ENCODE data around the gene SRGAP3. TPM values are rescaled to one million over a fixed set of nuclear protein-coding genes. Genes with fewer than 3 reads are reported as not detected.
A peak's percentile ranks its signal among the peaks of the same experiment; 100 is the strongest.

The SRGAP3 gene
- total RNA-seq, 4 donors from 2014 or later = 14.7 to 58.9 (median 18.7) TPM

GRCh38 chr3:9036404-9037131, 212.9 kb downstream of the SRGAP3 start:
- H3K9me3 ChIP-seq = no peaks in the 10 kb centered on the region
- intact Hi-C loops (cut with DNase I) = no loop called here
- peak in 1 of 2 donors; percentile 12 for DNase-seq
- TF ChIP-seq POLR2A (IDR thresholded peaks at IDR 0.05) = no peak
- no peak for TF ChIP-seq CTCF (IDR thresholded peaks at IDR 0.05)
- 59 to 61% methylated on average over 9 of the region's 9 CpGs for WGBS, 2 donors
- no peaks in the 10 kb centered on the region for H3K27me3 ChIP-seq
- no peak overlapping the region for H3K27ac ChIP-seq
- H3K4me1 ChIP-seq = no peaks in the 10 kb centered on the region
- H3K36me3 ChIP-seq = no peaks in the 10 kb centered on the region
- H3K4me3 ChIP-seq (replicated peaks in 1 of 3) = no peak overlapping the region

DNA sequence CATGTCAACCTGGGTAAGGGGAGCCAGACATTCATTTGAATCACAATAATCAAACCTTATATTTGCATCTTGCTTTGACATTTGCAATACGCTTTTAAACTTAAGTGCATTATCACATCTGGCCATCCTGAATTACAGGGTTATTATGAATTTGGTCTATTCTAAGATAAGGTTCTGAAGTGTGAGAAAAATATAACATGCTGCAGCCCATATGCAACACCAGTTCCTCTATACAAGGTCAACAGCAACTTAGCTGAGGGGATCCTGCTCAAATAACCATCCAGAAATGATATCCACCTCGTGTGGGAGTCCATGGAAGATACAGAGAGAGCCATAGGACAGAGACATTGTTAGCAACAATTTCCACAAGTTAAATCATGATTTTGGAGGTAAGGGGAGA, 213.5 kb downstream of the SRGAP3 start:
- Histone ChIP-seq H3K9me3 (no peaks in the 10 kb centered on the region), H3K36me3 (no peaks in the 10 kb centered on the region), H3K4me3 (replicated peaks in 1 of 3) (no peak overlapping the region), H3K27ac (no peak overlapping the region), H3K27me3 (no peaks in the 10 kb centered on the region), H3K4me1 (no peaks in the 10 kb centered on the region)
- intact Hi-C loops (cut with DNase I) = no loop called here
- TF ChIP-seq POLR2A (IDR thresholded peaks at IDR 0.05) (no peak), CTCF (IDR thresholded peaks at IDR 0.05) (no peak)
- DNase-seq = no peak
- 83 to 87% methylated on average over 2 of the region's 2 CpGs for WGBS, 2 donors

DNA sequence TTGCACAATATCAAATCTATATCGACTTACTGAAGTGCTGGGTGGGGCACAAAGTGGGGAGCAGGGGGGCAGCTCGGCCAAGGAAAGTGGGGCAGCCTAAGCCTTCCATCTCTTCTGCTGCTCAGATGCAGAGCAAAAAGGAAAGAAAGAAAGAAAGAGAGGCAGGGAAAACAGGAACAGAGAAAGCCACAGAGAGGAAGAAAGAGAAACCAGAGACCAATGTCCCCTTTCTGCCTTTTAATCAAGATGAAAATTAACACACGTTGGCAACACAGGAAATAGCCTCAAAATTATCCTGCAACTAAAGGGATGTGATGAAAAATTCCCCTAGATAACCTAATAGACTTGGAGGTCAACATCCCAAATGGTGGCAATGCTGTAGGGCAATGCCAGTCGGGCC, 214.0 kb downstream of the SRGAP3 start:
- H3K4me1 ChIP-seq = no peaks in the 10 kb centered on the region
- DNase-seq = no peak
- no peaks in the 10 kb centered on the region for H3K36me3 ChIP-seq
- intact Hi-C loops (cut with DNase I) = no loop called here
- H3K9me3 ChIP-seq = no peaks in the 10 kb centered on the region
- H3K27ac ChIP-seq = no peak overlapping the region
- WGBS, 2 donors = 69 to 71% methylated on average over 4 of the region's 4 CpGs
- TF ChIP-seq POLR2A (IDR thresholded peaks at IDR 0.05) (no peak), CTCF (IDR thresholded peaks at IDR 0.05) (no peak)
- no peak overlapping the region for H3K4me3 ChIP-seq (replicated peaks in 1 of 3)
- no peaks in the 10 kb centered on the region for H3K27me3 ChIP-seq

DNA sequence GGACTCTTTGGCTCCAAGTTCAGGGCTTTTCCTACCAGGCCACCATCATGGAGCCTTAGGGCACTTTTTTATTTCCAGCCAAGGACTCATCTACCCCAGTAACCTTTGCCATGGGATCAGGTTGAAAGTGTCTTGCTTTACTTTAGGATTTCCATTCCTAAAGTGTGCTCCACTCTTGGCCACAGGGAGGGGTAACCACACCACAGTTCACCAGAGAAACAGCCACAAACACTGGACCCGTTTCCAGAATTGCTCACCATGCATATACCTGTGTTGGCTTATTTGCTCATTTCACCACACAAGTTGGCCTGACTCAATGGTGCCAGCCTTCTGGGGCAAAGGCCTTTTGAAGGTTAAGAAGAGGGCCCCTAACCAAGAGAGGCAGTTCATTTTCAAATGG, 215.6 kb downstream of the SRGAP3 start:
- intact Hi-C loops (cut with DNase I) = no loop called here
- 79 to 93% methylated on average over 1 of the region's 1 CpG for WGBS, 2 donors
- Histone ChIP-seq H3K36me3 (no peaks in the 10 kb centered on the region), H3K4me3 (replicated peaks in 1 of 3) (no peak overlapping the region), H3K4me1 (peaks cover 0 to under 1% of the 10 kb centered on the region in 2 donors), H3K27me3 (no peaks in the 10 kb centered on the region), H3K9me3 (no peaks in the 10 kb centered on the region), H3K27ac (no peak overlapping the region)
- TF ChIP-seq CTCF (IDR thresholded peaks at IDR 0.05) (no peak), POLR2A (IDR thresholded peaks at IDR 0.05) (no peak)
- no peak for DNase-seq

DNA sequence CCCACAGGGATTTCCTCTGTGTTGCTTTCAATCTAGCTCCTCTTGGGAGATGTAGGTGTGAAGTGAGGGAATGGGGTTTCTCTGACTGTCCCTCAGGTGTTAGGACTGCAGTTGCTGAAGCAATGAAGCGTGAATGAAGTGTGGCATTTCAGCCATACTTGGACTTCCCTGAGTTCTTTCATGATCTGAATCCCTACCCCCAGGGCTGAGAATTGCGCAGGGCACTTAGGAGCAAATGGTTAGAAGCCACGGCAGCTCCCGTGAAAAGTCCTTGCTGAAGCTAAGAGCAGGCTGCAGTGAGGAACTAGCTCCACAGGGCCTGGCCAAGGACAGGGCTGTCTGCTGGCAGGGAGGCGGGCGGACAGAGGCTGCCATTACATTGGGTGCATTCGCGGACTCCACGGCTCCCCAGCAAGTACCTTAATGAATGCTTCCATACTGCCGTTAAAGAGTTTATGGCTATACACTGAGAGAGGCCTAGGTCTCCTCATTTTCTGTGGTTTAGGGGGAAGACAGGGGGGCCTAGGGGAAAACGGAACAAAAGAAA, 217.1 kb downstream of the SRGAP3 start:
- TF ChIP-seq POLR2A (IDR thresholded peaks at IDR 0.05) = no peak
- no peak for TF ChIP-seq CTCF (IDR thresholded peaks at IDR 0.05)
- Histone ChIP-seq H3K27me3 (no peaks in the 10 kb centered on the region), H3K4me3 (replicated peaks in 1 of 3) (no peak overlapping the region), H3K36me3 (no peaks in the 10 kb centered on the region), H3K9me3 (no peaks in the 10 kb centered on the region), H3K27ac (no peak overlapping the region), H3K4me1 (peaks cover 14 to 15% of the 10 kb centered on the region in 2 donors)
- DNase-seq = no peak
- WGBS, 2 donors = 87 to 89% methylated on average over 11 of the region's 11 CpGs
- intact Hi-C loops (cut with DNase I) = no loop called here
